Non-pigmented ciliary epithelial cell (primary cell): Measurements from ENCODE around the gene RNF41.
"Not testable (repeated sequence)": the region's sequence is repeated elsewhere in the genome, so short reads cannot be mapped to it uniquely, and the experiment has no call there.

ENCODE experiments used
- DNase-seq: peaks from one replicate; pipeline ENCODE4 v3.0.0-alpha.2; 2010; ENCODE audit warnings: low read depth

The RNF41 gene

DNA sequence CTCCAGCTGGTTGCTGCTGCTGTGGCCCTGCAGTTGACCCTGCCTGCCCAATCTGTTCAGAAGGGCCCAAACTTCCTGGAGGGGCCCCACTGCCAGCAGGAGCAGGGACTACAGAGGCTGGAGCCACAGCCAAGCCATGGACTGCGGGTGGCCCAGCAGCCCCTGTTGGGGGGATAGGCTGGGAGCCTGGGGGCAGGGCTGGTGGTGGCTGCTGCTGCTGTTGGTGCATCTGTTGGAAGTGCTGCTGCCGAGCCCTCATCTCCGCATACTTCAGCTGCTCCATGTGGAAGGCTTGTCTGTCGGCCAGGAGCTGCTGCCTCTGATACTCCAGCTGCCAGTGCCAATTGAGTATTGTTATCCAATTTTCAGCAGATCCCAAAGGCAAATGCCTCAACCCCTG is 56.4 kb downstream of the RNF41 start:
- DNase-seq = no peak

DNA sequence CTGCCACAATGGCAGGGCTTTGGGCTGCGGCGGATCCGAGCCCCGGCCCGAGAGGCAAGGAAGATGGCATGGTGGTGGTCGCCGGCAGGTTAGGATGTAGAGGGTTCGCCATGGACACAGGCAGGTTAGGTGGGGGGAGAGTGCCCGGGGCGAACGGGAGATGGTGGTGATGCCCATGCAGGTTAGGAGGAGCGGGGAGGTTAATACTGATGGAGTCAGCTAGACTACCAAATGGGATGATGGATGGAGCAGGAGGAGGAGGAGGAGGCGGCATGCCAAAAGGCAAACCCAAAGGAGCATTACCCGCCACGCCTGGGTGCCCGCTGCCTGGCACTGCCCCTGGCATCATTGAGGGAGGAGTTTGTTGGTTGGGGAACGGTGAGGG is 57.4 kb downstream of the RNF41 start:
- no peak for DNase-seq

DNA sequence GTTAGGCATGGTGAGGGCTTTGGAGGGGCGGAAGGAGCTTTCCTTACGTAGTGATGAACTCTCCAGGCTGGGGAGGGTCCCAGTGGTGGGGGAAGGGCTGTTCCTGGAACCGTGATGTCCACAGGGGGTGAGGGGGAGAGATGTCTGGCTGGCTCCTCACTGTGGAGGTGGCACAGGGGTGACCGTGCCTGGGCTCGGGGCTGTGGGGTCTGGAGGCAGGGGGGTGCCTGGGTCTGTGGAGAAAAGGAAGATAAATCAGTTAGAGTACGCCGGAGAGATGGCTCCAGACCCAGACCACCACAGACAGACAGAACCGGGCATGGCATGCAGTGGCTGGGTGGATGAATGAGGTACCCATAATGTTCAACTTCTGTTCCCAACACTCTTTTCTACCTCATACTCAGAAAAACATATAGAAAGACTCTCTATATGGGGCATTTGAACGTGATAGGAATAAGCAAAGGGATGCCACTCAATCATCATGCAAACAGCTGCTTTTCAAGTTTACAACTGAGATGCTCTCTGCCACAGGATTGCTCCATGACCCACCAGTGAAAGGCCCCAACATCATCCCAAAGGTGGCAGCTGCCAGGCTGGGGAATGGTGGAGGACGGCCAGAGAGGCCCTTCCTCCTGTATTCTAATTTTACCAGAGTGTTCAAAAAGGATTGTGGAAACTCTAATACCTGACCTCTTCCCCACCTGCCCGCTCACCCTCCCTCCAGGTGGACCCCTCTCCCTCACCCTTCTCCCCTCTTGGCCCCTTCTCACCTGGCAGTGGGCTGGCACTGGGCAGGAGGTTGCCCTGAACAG is 58.0 kb downstream of the RNF41 start:
- no peak for DNase-seq

DNA sequence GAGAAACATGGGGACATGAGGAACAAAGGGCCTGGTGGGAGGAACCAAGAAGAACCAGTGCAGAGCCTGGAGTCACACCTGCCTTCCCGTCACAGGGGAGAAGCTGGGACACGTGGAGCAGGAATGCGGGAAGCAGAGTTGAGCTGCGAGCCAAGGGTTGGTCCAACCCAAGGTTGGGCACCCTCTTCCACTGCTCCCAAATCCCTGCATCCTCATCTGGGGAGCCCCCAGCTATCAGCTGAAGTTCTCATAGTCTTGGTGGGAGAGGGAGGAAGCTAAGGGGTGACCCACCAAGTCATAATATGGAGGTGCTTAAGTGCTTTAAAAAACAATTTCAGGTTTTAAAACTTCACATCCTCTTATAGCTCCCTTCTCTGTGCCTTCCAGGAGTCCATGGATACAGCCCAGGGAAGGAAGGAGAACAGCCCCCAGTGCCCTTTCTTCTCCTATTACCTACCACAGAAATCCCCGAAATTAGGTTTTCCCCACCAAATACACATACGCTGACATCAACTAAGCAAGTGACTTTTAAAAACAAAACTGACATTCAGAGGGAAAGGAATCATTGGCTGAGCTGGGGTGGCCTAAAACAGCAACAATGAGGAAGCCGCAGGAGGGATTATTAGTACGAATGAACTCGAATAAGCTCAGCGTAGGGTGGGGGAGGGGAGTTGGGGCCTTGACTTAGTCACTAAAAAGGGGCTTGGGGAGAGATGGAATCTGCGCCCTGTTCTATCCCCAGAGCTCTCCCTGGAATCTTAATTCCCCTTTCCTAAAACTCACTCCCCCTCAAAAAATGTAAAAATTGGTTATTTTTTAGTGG is 59.0 kb downstream of the RNF41 start:
- no peak for DNase-seq

DNA sequence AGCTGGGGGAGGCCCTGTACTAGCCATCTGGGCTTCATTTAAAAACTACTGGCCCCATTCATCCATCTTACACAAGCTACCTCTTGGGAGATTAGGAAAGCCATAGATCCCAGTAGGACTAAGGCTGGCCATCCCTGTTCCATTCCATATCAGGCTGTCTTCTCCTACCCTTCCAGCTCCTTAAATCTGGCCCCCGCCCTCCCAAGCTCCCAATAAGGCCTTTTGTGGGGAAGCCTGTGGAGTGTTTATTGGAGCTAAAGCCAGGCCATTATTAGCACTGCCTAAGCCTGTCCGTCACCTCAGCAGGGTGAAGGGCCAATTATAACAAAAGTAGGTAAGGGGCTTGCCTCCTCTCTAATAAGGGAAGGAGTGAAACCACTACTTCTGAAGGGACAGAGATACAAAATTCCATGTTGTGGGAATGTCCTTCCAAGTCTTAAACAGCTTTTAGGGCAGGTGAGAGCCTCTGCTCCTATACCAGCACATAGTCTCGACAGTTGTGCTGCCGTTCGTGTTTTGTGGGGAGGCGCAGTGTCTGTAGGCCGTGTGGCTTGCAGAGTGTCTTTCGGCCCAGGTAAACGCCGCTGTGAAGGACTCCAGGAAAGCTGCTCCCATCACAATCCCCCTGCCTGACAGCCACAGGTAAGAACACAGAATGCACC is 59.9 kb downstream of the RNF41 start:
- DNase-seq = no peak

DNA sequence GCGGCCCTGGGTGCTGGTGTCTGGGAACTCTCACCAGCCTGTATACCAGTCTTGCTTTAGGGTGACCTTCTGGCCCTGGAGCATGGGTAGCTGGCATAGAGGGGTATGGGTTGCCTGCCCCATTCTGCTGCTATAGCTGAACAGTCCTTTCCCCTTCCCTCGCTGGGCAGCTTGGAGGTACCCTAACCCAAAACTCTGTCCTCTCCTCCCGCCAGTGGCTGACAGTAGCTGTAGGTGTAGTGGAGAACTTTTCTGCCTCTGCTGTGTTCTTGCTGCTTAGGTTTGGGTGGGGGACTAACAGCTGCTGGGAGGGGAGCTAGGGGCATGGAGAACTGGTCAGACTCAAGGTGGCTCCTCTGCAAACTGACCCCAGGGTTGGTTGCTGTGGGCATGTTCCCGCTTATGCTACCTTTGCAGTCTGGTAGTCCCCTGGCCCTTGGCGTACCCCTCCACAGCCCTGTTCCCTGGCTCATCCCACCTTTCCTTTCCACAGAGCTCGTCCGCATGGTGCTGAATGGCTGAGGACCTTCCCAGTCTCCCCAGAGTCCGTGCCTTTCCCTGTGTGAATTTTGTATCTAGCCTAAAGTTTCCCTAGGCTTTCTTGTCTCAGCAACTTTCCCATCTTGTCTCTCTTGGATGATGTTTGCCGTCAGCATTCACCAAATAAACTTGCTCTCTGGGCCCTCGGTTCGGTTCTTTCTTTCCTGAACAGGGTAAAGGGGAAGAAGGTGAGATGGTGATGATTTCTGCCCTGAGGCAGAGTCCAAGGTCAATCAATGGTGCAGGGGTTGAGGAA is 60.6 kb downstream of the RNF41 start:
- no peak for DNase-seq

DNA sequence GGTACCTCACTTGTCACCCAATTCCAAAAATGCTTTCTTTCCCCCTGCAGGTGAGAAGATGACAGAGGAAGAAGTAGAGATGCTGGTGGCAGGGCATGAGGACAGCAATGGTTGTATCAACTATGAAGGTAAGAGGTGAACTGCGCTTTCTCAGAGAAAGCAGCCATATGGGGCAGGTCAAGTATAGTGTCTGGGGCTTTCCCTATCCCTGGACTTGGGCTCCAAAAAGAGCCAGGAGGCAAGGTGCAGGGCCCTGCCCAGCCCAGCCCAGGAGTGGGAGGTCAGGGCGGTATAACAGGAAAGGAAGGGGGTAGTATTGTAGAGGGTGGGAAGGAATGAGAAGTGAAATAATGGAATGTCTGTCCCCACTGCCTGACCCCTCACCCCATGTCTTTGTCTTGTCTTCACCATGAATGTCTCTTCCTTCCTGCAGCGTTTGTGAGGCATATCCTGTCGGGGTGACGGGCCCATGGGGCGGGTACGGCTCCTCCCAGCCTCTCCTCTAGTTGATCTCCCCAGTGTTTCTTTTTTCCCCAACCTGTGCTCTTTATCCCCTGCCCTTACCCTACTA is 61.4 kb downstream of the RNF41 start:
- no peak for DNase-seq

DNA sequence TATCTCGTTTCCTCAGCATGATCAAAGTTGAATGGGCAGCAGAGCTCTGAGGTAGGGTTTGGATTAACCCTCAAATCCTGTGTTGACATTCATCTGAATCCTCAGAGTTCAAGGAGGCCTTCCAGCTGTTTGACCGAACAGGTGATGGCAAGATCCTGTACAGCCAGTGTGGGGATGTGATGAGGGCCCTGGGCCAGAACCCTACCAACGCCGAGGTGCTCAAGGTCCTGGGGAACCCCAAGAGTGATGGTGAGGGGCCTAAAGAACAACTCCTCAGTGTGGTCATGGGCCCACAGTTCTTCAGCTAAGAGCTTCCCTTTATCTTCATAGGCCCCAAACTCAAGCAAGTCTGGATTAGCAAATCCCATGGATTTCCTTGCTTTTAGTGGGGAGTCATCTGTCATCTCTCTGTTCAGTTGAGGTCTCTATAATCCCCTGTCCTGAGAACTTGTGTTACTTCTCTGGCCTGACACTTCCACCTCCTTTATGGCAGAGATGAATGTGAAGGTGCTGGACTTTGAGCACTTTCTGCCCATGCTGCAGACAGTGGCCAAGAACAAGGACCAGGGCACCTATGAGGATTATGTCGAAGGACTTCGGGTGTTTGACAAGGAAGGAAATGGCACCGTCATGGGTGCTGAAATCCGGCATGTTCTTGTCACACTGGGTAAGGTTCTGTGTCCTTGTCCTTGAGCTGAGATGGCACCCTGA is 62.1 kb downstream of the RNF41 start:
- no peak for DNase-seq

DNA sequence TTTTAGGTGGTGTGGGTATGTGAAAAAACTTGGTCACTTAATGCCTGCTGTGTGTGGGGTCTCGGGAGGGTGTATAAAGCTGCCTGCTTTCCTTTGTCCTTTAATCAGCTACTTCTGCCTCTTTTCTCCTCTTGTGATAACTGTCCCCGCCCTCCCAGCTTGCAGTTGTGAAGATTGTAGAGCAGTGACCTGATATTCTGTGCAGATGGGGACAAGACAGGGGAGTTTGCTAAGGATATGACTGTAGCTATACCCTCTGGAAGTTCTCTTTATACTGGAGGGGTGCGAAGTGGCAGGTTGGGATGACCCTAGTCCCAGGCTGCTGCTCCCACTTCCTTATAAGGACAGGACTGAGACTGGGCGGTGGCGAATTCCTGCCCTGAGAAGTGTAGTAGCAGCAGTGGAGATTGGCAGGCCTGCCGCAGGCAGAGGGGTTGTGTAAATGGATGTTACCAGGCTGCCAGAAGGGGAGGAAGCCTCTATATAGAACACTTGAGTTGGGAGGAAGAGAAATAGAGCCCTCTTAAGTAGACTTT is 62.7 kb downstream of the RNF41 start:
- DNase-seq = no peak

DNA sequence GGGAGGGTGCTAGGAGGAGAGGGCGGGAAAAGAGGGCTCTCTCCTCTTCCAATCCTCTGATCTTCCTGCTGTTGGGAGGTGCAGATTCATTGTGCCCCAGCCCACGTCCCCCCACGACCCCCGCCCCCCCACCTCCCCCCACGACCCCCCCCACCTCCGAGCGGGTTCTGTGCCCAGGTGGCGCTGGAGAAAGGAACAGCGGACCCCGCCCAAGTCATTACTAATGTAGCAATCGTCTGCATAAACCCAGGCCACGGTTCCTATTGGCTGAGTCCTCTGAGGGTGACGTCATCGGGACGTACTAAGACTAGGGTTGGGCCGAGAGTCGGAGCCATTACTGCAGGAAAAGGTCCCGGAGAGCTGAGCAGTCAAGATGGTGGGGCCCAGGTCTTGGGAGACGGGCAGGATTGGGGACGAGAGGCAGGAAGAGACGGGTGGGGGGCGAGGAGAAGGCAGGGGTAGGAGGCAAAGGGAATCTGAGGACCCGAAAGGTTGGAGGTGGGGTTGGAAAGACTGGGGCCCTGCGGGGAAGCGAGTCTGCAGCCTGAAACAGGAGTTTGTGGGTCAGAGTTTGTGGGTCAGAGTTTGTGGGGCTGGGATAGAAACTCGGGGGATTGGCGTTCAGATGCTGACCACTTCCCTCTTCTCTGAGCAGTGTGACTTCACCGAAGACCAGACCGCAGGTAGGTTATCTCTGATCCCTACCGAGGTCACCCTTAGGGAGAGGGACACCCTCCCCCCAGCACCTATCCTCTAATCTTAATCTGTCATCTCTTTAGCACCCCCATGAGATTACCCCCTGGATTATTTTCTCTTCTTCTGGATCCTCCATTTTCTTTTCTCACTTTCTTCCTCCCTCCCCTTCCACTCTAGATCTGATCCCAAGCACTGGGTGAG is 63.4 kb downstream of the RNF41 start, which contains the start of gene MYL6:
TSS of gene MYL6 (plus strand) at position 331 of the 897 bp plus-strand sequence. CDS start at position 374, 43 bp downstream.
- DNase-seq = peak; percentile 93

DNA sequence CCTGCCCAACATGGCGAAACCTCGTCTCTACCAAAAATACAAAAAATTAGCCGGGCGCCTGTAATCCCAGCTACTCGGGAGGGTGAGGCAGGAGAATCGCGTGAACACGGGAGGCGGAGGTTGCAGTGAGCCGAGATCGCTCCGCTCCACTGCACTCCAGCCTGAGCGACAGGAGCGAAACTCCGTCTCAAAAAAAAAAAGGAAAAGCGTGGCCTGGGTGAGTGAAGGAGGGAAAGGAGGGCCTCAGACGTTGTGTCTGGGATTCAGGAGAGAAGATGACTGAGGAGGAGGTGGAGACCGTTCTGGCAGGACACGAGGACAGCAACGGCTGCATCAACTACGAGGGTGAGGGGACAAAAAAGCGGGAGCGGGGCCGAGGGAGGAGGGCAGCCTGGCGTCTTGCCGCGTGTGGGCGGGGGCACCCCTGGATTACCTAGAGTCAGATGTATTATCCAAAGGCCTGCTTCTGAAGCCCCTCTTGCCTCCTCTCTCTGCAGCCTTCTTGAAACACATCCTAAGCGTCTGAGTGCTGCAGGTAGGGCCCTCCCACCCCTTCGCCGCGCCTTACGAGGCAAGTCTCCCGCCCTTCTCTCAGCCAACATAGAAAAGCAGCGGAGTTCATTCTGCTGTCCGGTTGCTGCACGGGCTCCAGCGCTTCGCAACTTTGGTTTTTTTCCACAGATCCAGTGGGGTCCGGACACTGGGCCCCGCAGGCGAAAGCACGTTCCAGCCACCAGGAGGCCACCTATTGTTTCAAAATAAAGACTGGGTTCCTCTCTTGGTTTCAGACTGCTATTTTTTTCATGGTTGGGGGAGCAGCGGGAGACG is 64.3 kb downstream of the RNF41 start:
- DNase-seq = peak; percentile 50

DNA sequence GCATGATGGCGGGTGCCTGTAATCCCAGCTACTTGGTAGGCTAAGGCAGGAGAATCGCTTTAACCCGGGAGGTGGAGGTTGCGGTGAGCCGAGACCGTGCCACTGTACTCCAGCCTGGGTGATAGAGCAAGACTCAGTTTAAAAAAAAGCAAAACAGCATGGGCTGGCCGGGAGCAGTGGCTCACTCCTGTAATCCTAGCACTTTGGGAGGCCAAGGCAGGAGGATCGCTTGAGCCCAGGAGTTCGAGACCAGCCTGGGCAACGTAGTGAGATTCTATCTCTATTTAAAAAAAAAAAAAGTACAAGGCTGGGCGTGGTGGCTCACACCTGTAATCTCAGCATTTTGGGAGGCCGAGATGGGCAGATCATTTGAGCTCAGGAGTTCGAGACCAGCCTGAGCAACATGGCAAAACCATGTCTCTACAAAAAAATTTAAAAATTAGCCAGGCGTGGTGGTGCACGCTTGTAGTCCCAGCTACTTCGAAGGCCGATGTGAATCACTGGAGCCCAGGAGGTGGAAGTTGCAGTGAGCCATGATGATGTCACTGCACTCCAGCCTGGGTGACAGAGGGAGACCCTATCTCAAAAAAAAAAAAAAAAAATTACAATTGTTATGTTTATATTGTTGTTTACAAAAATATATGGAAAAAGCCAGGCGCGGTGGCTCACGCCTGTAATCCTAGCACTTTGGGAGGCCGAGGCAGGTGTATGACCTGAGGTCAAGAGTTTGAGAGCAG is 65.1 kb downstream of the RNF41 start:
- not testable (repeated sequence) for DNase-seq

DNA sequence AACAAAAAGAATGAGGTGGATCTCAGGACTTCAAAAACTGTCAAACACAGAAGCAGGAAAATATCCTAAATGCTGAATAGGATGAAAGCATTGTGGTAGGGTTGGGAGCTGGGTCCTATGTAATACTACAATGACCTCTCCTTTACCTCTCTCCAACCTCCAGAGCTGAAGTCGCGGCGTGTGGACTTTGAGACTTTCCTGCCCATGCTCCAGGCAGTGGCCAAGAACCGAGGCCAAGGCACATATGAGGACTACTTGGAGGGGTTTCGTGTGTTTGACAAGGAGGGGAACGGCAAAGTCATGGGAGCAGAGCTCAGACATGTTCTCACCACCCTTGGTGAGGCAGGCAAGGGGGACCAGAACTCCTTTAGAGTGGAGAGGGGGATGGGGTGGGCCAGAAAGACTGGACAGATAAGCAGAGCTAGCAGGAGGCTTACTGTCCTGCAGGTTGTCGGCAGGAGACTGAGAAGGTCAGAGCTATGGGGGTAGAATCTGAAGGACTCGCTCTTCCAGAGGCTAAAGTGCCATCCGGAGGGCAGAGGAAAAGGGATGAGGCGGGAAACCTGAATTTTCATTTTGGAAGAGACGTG is 66.4 kb downstream of the RNF41 start:
- no peak for DNase-seq

DNA sequence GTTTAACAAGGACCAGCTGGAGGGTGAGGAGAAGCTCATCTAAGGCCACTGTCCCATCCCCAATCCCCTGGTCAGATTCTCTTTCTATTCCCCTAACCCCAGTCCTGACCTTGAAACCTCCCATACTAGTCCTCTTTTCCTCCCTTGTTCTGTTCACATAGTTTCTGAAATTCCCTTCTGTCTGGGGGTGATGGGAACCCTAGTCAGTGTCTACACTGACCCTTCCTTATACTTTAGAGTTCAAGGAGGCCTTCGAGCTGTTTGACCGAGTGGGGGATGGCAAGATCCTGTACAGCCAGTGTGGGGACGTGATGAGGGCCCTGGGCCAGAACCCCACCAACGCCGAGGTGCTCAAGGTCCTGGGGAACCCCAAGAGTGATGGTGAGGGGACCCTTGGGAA is 66.9 kb downstream of the RNF41 start:
- no peak for DNase-seq

DNA sequence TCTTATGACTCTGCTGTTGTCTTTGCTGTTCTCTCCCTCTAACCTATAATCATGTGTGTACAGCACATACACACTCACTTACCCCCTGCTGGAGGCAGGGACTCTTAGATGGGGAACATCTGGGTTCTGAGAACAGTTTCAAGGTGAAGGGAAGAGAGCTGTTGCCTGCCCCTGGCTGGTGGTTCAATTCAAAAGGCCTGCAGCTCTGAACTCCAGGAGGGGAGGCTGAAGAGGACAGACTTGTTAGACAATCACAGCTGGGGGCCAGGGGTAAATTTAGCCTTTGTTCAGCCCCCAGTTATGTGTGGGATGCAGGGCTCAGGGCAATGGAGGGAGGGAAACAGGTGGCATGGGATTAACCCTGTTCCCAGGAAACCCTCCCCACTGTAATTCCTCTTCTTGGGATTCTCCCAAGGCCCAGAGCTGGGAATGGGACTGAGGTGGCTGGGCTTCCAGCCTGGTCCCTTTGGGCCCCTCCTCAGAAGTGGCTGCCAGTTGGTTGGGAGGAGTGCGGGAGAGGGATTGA is 67.4 kb downstream of the RNF41 start:
- DNase-seq = no peak

DNA sequence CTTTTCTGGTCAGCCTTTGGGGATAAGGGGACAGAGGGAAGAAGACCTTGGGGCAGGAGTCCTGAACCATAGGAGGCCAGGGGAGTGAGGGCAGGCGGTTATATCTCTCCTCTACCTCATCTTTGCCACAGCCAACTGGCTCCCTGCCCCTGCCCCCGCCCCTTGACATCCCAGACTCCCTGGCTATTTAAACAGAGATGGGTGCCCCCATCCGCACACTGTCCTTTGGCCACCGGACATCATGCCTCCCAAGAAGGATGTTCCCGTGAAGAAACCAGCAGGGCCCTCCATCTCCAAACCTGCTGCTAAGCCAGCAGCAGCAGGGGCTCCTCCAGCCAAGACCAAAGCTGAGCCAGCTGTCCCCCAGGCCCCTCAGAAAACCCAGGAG is 68.0 kb downstream of the RNF41 start:
- DNase-seq = no peak
